ENCODE measurements around the gene TAF1C.

Gene TAF1C

GRCh38 chr16:84182104-84182503, 4.8 kb downstream of the TAF1C start:
- no peak for DNase-seq

DNA sequence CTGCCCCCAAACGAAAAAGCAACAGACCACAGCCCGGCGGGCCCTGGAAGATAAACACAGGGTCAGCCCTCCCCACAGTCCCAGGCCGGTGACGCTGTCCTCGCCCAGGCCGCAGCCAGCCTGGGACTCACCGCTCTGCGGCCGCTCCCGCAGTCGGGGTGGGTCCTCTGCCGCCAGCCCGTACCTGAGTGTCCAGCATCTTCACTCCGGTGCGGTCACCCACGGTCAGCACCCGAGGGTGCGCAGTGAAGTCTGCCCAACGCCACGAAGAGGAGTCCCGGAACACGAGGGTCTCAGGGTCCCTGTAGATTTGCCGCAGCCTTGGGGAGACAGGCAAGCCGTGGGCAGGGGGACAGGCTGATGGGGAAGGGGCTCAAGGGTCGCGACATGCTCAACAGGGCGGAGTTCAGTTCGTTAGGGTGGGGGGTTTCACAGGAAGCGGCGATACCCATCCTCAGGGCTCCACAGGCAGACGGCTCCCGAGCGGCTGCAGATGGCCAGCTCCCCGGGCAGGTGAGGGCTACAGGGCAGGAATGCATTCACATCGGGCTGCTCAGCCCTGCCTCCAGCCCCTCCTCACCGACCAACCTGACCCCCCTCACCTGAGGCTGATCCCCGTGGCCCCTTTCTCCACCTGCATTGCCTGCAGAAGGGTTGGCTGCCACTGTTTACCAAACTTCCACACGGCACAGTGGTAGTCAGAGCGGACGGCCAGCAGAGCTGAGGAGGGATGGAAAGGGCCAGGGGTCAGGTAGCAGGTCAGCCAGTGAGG, 5.5 kb downstream of the TAF1C start:
- no peak for DNase-seq

DNA sequence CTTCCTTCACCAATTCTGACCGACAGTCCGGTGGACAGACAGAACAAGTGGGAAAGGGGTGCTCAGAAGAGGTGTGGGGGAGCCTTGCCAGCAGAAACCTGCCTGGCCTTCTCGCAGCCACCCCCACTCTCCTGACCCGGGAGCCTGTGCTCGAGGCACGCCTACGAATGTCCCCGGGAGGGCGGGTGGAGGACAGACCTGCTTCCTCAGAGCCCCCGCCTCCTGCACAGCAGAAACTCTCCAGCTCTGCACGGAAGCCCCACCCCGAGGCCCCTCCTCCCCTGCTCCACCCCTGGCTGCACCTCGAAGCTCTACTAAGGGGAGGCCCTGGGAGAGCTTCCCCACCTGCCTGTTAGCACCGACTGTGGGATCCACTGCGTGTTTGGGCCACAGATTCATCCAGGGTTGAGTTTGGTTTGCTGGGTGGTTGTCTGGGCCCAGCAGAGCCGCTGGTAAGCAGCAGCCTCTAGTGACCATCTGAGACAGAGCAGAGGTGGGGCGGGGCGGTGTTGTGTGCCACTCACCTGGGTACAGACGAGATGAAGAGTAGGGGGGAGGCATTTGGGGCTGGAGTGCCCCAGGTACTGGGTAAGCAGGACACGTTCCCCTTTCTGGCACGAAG, 6.2 kb downstream of the TAF1C start:
- DNase-seq, result no peak

GRCh38 chr16:84179612-84180320, 7.1 kb downstream of the TAF1C start:
- no peak for DNase-seq

DNA sequence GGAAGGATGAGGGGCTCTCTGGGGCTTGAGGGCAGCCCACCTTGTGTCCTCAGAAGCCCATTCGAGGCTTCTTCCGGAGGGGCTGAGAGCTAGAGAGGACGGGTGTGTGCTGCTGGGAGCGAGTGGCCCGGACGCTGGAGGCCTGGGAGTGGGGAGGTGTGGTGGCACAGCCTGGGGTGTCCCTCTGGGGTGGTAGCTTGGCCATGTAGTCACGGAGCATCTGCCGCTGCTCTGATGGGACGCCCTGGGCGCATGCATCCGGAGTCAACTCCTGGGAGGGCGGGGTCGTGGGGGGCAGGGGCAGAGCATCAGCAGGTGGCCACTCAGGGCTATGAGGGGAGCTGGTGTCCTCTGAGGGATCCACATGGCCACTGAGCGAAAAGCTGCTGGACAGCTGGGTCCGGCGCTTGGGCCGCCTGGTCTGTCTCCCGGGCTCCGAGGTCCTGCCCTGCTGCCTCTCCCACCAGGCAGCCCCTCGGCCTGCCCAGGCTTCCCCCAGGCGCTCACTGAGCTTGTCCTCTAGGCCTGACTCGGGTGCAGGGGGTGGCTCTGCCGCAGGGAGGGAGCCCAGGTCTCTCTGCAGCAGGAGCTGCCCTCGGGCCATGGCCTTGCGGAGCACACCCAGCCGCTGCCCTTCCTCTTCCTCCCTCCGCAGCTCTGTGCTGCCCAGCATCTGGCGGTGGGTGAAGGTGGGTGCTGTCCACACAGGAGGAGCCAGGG, 7.8 kb downstream of the TAF1C start:
- DNase-seq, result no peak

DNA sequence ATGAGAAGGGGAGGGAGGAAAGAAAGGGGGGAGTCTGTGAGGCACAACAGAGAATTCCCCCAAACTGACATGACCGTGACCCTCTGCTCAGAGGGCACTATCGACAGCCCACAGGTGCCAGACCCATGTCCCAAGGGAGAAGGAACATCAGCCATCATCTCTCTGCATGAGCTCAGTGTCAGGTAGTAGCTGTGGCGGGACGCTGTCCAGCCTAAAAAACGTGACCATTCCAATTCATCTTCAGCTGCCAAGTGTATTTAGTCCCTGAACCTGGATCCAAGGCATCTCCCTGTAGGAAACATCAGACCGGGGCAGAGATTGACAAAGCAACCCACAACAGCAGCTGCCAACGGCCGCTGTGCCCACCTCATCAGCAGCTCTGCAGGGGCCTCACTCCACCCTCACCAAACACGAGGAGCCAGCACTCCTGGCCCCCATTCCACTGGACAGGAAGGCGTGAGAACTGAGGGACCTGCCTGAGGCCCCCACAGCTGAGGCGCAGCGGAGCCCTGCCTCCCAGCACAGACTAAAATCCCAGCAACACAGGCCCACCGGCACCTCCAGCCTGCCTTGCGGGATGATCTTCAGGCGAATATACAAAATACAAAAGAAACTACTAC, 8.6 kb downstream of the TAF1C start:
- DNase-seq, result no peak

DNA sequence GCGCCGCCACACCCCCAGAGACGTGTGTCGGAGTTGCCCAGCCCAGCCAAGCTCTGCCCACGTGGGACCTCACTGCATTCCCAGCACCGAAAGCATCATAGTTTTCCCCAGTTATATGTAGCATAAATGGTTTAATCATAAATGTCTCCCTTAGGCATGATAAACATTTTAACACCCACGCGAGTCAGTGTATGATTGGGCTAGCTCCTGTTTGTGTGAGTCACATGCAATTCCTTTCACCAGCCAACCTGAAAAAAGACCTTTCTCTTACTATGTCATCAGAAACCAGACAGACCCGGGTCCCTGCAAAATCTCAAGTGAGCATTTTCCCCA, 9.2 kb downstream of the TAF1C start:
- DNase-seq, result no peak

- peak; percentile 69 for DNase-seq
These were observed 10.4 kb downstream of the TAF1C start for GRCh38 chr16:84176192-84177053.

GRCh38 chr16:84175350-84176081, 11.3 kb downstream of the TAF1C start:
- DNase-seq, result peak; percentile 38

DNA sequence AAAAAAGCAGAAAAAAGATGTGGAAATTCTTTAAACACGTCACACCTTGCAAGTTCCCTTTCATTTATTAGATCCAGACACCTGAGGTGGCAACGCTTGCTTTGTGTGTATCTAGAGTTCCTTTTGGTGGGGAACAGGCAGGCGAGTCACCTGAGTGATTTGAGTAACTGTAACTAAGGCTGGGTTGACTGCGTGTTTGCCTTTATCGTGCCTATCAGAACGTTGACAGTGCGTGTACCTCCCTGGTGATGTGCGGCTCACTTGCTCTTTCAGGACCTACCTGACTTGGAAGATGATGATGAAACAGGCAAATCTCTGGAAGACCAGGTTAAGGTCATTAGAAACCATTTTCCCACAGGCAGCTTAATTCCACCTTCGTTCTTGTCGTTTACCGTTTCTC, 12.5 kb downstream of the TAF1C start:
- no peak for DNase-seq

DNA sequence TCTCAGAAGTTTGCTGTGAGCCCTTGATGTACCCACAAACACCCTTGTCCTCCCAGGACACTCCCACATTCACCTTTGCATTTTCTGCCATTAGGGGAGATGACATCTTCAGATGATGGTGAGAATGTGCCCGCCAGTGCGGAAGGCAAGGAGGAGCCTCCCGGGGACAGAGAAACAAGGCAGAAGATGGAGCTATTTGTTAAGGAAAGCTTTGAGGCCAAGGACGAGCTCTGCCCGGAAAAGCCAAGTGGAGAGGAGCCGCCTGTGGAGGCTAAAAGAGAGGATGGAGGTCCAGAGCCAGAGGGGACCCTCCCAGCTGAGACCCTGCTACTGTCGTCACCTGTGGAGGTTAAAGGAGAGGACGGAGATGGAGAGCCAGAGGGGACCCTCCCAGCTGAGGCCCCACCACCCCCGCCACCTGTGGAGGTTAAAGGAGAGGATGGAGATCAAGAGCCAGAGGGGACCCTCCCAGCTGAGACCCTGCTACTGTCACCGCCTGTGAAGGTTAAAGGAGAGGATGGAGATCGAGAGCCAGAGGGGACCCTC, 17.0 kb downstream of the TAF1C start:
- DNase-seq, result no peak

DNA sequence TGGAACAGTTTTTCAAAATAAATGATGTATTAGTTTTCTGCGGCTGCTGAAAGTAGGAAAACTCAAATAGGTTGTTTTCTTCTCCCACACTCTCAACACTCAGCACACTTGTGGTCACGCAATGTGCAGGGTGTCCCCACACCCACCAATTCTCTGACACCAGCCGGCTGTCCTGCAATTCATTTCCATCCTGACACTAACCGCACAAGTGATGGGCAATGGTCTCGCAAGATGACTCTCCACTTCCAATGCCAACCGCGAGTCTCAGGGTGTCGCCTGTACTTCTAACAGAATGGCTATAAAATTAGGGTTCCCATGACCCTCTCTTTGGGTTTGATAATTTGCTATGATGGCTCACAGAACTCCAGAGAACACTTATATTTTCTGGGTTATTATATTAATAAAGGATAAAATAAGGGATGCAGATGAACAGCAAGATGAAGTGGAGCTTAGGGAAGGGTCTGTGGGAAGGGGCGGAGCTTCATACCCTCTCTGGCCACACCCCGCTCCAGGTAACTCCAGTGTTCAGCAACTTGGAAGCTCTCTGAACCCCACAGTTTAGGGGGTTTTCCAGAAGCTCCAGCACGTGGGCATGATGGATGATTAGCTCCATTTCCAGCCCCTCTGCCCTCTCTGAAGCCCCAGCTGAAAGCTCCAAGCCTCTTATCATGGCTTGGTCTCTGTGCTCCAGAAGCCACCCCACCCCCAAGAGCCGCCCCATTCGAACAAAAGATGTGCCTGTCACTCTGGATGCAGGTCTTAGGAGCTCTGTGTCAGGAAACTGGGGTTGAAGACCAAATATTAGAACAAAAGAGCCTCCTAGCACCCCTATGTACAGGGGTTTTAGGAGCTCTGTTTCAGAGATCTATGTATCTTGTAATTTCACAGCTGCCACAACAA, 19.8 kb downstream of the TAF1C start:
- no peak for DNase-seq

GRCh38 chr16:84165746-84166145, 21.1 kb downstream of the TAF1C start:
- no peak for DNase-seq

DNA sequence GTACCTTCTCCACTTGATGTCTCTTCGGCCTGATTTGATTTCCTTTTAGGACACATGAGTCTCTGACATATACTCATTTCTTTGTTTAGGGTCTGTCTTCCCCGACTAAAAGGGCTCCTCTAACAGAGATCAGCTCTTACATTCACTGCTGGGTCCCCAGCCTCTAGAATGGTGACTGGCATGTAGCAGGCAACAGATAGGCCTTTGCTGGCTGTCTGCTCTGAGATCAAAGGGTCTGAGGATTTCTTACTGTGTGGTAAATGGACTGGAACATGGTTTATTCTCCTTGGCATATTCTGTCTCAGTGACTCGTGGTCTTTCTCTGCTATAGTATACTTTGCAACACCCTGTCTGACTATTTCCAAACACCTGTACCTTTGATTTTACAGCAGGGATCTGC, 25.1 kb downstream of the TAF1C start:
- DNase-seq, result no peak

DNA sequence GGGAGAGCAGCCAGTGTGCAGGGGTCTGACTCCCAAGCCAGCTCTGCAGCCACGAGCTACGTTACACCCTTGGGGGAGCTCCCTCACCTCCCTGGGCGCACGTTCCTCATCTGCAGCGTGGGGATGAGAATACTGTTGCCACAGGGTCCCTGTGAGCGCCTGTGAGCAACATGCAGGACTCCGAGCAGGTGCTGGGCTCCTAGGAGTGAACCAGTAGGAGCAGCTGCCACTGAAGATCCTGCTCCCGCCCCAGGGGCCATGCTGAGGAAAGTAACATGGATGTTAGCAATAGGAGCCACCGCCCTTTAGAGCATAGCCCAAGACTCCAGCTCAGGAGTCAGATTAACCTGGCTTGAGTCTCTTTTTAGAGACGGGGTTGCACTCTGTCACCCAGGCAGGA, 25.8 kb downstream of the TAF1C start:
- no peak for DNase-seq

GRCh38 chr16:84159800-84160199, 27.1 kb downstream of the TAF1C start:
- DNase-seq, result no peak

DNA sequence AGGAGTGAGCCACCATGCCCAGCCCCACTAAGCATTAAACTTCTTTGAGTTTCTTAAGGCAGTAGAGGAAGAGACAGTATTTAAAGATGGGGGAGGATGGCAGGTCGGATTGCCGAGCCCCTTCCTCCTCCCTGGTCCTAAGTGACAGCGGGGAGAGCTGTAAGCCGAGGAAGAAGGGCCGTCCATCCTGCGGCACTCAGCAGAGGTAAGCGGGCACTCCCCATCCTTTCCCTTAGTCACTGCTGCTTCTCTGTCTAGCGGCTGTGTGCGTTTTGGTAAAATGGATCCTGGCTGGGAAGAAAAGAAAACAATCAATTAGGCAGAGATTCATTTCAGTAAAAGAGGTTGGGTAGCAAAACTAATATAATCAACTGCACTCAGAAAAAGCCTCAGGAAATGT, 27.9 kb downstream of the TAF1C start:
- no peak for DNase-seq

GRCh38 chr16:84156342-84156784, 30.5 kb downstream of the TAF1C start:
- no peak for DNase-seq

DNA sequence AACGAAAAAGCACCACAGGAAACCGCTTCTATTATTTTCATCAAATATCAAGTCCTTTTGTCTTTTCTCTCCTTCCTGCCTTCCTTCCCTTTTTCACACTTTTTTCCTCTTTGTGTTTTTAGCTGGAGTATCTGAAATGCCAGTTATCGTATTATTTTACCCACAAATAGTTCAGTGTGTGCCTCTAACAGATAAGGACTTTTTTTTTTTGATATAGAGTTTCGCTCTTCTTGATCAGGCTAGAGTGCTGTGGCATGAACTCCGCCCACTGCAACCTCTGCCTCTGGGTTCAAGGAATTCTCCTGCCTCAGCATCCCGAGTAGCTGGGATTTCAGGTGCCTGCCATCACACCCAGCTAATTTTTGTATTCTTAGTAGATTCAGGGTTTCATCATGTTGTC, 31.1 kb downstream of the TAF1C start:
- DNase-seq, result no peak

DNA sequence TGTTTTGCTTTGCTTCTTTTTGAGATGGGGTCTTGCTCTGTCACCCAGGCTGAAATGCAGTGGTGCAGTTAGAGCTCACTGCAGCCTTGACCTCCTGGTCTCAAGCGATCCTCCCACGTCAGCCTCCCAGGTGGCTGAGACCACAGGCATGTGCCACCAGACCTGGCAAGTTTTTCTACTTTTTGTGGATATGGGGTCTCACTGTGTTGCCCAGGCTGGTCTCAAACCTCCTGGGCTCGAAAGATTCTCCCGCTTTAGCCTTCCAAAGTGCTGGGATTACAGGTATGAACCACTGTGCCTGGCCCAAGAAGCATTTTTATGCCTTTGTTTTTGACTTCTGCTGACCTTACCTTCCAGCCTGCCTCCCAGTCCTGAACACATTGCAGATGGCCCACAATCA, 31.6 kb downstream of the TAF1C start:
- no peak for DNase-seq
